OCI-LY1 (cell line): ENCODE results near the gene TSC22D4.

Experiments
- EZH2 ChIP-seq: fragments of 200-600 bp; sonication (generic), shearing (Covaris generic); IDR thresholded peaks from 2 replicates; pipeline ENCODE4 v1.8.0; 2017; ENCODE audit warnings: borderline replicate concordance, mixed run types, mild to moderate bottlenecking, antibody characterized with exemption, low read length, moderate library complexity, mixed read lengths
- TF ChIP-seq, protein P1 (sequence below): fragments of 200-600 bp; sonication (generic), shearing (Covaris generic); IDR thresholded peaks from 2 replicates; pipeline ENCODE4 v1.5.1; 2017; ENCODE audit warnings: mild to moderate bottlenecking, antibody characterized with exemption, low read length, moderate library complexity, mixed read lengths

DNA sequence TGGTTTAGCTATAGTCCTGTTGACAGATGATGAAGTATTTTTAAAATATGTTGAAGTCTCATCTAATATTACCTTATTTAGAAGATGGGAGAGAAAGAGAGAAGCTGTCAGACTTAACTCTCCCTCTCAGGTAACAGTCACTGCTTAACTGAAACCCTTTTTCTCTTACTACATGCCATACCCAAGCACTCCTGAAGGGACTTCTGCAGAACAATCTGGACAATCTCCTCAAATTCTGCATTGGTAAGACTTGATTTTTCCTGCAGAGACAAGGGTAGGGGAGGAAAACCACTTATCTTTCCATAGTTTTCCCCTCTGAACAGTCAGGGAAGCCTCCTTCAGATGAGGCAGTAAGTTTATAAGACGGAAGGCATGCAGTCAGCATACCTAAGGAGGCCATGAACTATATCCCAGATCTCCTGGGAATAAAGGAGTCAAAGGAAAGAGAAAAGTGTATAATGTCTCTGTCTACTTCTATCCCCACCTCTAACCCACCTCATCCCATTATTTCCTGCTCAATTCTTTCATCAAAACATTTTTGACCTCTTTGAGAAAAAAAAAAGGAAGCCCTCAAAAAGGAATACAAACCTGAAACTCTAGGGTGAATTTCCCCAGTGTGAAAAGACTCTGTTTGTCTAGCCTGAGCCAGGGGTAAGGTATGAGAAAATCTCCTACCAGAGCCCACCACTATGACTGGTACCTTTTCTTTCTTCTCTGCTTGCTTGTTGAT lies 59.9 kb downstream of the TSC22D4 start:
- TF ChIP-seq, protein P1, sequence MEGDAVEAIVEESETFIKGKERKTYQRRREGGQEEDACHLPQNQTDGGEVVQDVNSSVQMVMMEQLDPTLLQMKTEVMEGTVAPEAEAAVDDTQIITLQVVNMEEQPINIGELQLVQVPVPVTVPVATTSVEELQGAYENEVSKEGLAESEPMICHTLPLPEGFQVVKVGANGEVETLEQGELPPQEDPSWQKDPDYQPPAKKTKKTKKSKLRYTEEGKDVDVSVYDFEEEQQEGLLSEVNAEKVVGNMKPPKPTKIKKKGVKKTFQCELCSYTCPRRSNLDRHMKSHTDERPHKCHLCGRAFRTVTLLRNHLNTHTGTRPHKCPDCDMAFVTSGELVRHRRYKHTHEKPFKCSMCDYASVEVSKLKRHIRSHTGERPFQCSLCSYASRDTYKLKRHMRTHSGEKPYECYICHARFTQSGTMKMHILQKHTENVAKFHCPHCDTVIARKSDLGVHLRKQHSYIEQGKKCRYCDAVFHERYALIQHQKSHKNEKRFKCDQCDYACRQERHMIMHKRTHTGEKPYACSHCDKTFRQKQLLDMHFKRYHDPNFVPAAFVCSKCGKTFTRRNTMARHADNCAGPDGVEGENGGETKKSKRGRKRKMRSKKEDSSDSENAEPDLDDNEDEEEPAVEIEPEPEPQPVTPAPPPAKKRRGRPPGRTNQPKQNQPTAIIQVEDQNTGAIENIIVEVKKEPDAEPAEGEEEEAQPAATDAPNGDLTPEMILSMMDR: no peak
- no peak for TF ChIP-seq EZH2
